SH-SY5Y (cell line): ENCODE data around the gene FAAP20.

Experiments
- GATA2 ChIP-seq: IDR thresholded peaks from 2 replicates; pipeline ENCODE4 v1.6.1; 2011; ENCODE audit warnings: mild to moderate bottlenecking, low read depth, low read length
- GATA3 ChIP-seq: IDR thresholded peaks from 2 replicates; pipeline ENCODE4 v1.6.1; 2011; ENCODE audit warnings: low read depth, mild to moderate bottlenecking, low read length, moderate library complexity

- TF ChIP-seq GATA2 (no peak), GATA3 (no peak)
Observed at GRCh38 chr1:2202008-2202575, 7.5 kb upstream of the FAAP20 start.
